ENCODE measurements around the gene GRB2.
A peak's percentile ranks its signal among the peaks of the same experiment; 100 is the strongest.

Gene GRB2

GRCh38 chr17:75271955-75272847 is 133.3 kb downstream of the GRB2 start:
- DNase-seq = no peak

GRCh38 chr17:75271233-75271954 is 134.1 kb downstream of the GRB2 start:
- DNase-seq = peak; percentile 90

GRCh38 chr17:75270966-75271232 is 134.6 kb downstream of the GRB2 start, which contains the start of gene MIF4GD:
TSS of gene MIF4GD (minus strand) at chr17:75271231. CDS start at chr17:75270195, 1,036 bp downstream.
- DNase-seq = no peak

GRCh38 chr17:75270218-75270965 is 135.1 kb downstream of the GRB2 start:
- DNase-seq = peak; percentile 79

- no peak for DNase-seq
Measured at GRCh38 chr17:75269844-75270217, 135.6 kb downstream of the GRB2 start.
